ENCODE measurements around the gene FAM241A. TPM values are rescaled to one million over a fixed set of nuclear protein-coding genes. Genes with fewer than 3 reads are reported as not detected.
A peak's percentile ranks its signal among the peaks of the same experiment; 100 is the strongest.

The FAM241A gene
- total RNA-seq, 1 experiment from 2014 or later, result 2.2 TPM

- no peak overlapping the region for H3K27ac ChIP-seq (ENCODE audit: low read length)
- H3K79me2 ChIP-seq (ENCODE audit: low read length), result no peaks in the 10 kb centered on the region
- DNase-seq (no peak), ATAC-seq (no peak)
- H3K9me2 ChIP-seq (replicated peaks; ENCODE audit: low read length), result no peaks in the 10 kb centered on the region
- no peak overlapping the region for H2AFZ ChIP-seq (ENCODE audit: low read length)
- H3K4me2 ChIP-seq (ENCODE audit: low read length), result no peak overlapping the region
- ChIA-PET CTCF (no interaction called here), POLR2A (ENCODE audit: unreplicated experiment) (no interaction called here)
- no peaks in the 10 kb centered on the region for H3K9me3 ChIP-seq (ENCODE audit: low read length)
- no peaks in the 10 kb centered on the region for H3K27me3 ChIP-seq (ENCODE audit: low read length)
- H3K4me1 ChIP-seq (ENCODE audit: insufficient read depth, low read length), result no peaks in the 10 kb centered on the region
- TF ChIP-seq CTCF (conservative IDR thresholded peaks at IDR 0.05; ENCODE audit: low read depth, low read length) (no peak), EZH2 (IDR thresholded peaks at IDR 0.05; ENCODE audit: low read length, unreplicated experiment) (no peak), EZH2phosphoT487 (IDR thresholded peaks at IDR 0.05; ENCODE audit: borderline replicate concordance, low read length) (no peak)
- no TSS peak for BruUV-seq (replicated peaks)
- no peaks in the 10 kb centered on the region for H3K36me3 ChIP-seq (ENCODE audit: low read depth, low read length)
- no peaks in the 10 kb centered on the region for H4K20me1 ChIP-seq (ENCODE audit: low read length)
- H3F3A ChIP-seq (ENCODE audit: low read length, unreplicated experiment), result no peaks in the 10 kb centered on the region
- H3K4me3 ChIP-seq (ENCODE audit: low read length), result no peak overlapping the region
- H3K9ac ChIP-seq (ENCODE audit: low read length), result no peak overlapping the region
- intact Hi-C loops (cut with micrococcal nuclease), result no loop called here
These were observed 45.4 kb downstream of the FAM241A start for GRCh38 chr4:112190684-112191083.

GRCh38 chr4:112196461-112196860 lies 51.2 kb downstream of the FAM241A start:
- no TSS peak for BruUV-seq (replicated peaks)
- Histone ChIP-seq H3K4me2 (ENCODE audit: low read length) (no peak overlapping the region), H3K9ac (ENCODE audit: low read length) (no peak overlapping the region), H3K9me3 (ENCODE audit: low read length) (no peaks in the 10 kb centered on the region), H3K27me3 (ENCODE audit: low read length) (no peaks in the 10 kb centered on the region), H3F3A (ENCODE audit: low read length, unreplicated experiment) (no peaks in the 10 kb centered on the region), H3K9me2 (replicated peaks; ENCODE audit: low read length) (no peaks in the 10 kb centered on the region), H3K79me2 (ENCODE audit: low read length) (no peaks in the 10 kb centered on the region), H3K36me3 (ENCODE audit: low read depth, low read length) (no peaks in the 10 kb centered on the region), H3K27ac (ENCODE audit: low read length) (no peak overlapping the region), H3K4me1 (ENCODE audit: insufficient read depth, low read length) (peaks cover 11% of the 10 kb centered on the region), H3K4me3 (ENCODE audit: low read length) (no peak overlapping the region), H2AFZ (ENCODE audit: low read length) (no peak overlapping the region), H4K20me1 (ENCODE audit: low read length) (no peaks in the 10 kb centered on the region)
- intact Hi-C loops (cut with micrococcal nuclease), result no loop called here
- POLR2A ChIA-PET (ENCODE audit: unreplicated experiment), result no interaction called here
- ATAC-seq, result no peak
- CTCF ChIA-PET, result no interaction called here
- DNase-seq, result no peak
- TF ChIP-seq CTCF (conservative IDR thresholded peaks at IDR 0.05; ENCODE audit: low read depth, low read length) (no peak), EZH2 (IDR thresholded peaks at IDR 0.05; ENCODE audit: low read length, unreplicated experiment) (no peak), EZH2phosphoT487 (IDR thresholded peaks at IDR 0.05; ENCODE audit: borderline replicate concordance, low read length) (no peak)

GRCh38 chr4:112199041-112199440 lies 53.8 kb downstream of the FAM241A start:
- no TSS peak for BruUV-seq (replicated peaks)
- POLR2A ChIA-PET (ENCODE audit: unreplicated experiment), result no interaction called here
- CTCF ChIA-PET, result no interaction called here
- Histone ChIP-seq H3K9me2 (replicated peaks; ENCODE audit: low read length) (no peaks in the 10 kb centered on the region), H3K79me2 (ENCODE audit: low read length) (no peaks in the 10 kb centered on the region), H3K4me2 (ENCODE audit: low read length) (peak overlapping the region; percentile 1; the same call in 1 of the 2 replicates), H3K36me3 (ENCODE audit: low read depth, low read length) (no peaks in the 10 kb centered on the region), H3K4me1 (ENCODE audit: insufficient read depth, low read length) (peaks cover 11% of the 10 kb centered on the region), H3K27me3 (ENCODE audit: low read length) (no peaks in the 10 kb centered on the region), H3K9ac (ENCODE audit: low read length) (no peak overlapping the region), H3K4me3 (ENCODE audit: low read length) (no peak overlapping the region), H3K9me3 (ENCODE audit: low read length) (no peaks in the 10 kb centered on the region), H2AFZ (ENCODE audit: low read length) (no peak overlapping the region), H4K20me1 (ENCODE audit: low read length) (no peaks in the 10 kb centered on the region), H3K27ac (ENCODE audit: low read length) (no peak overlapping the region), H3F3A (ENCODE audit: low read length, unreplicated experiment) (no peaks in the 10 kb centered on the region)
- peak; percentile 23 for DNase-seq
- intact Hi-C loops (cut with micrococcal nuclease), result no loop called here
- no peak for TF ChIP-seq CTCF (conservative IDR thresholded peaks at IDR 0.05; ENCODE audit: low read depth, low read length)
- TF ChIP-seq EZH2 (IDR thresholded peaks at IDR 0.05; ENCODE audit: low read length, unreplicated experiment), result no peak
- TF ChIP-seq EZH2phosphoT487 (IDR thresholded peaks at IDR 0.05; ENCODE audit: borderline replicate concordance, low read length), result no peak
- no peak; the same call in 1 of the 2 replicates for ATAC-seq
